AG10803 (cell line): ENCODE measurements around the gene ARL3.
A peak's percentile ranks its signal among the peaks of the same experiment; 100 is the strongest.
"Not testable (repeated sequence)": the region's sequence is repeated elsewhere in the genome, so short reads cannot be mapped to it uniquely, and the experiment has no call there.

Experiments used
- DNase-seq: peaks from one replicate; pipeline ENCODE4 v3.0.0; 2010; ENCODE audit warnings: low read depth
- H3K4me3 ChIP-seq: 2 replicates; pipeline ENCODE4 v1.5.1; 2011; ENCODE audit warnings: mild to moderate bottlenecking, low read length, control low read depth
- TF ChIP-seq, protein P1 (sequence below): conservative IDR thresholded peaks from 2 replicates; pipeline ENCODE4 v1.5.1; 2011; ENCODE audit warnings: mild to moderate bottlenecking, low read length, control low read depth, inconsistent platforms

Gene ARL3, protein sequence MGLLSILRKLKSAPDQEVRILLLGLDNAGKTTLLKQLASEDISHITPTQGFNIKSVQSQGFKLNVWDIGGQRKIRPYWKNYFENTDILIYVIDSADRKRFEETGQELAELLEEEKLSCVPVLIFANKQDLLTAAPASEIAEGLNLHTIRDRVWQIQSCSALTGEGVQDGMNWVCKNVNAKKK

DNA sequence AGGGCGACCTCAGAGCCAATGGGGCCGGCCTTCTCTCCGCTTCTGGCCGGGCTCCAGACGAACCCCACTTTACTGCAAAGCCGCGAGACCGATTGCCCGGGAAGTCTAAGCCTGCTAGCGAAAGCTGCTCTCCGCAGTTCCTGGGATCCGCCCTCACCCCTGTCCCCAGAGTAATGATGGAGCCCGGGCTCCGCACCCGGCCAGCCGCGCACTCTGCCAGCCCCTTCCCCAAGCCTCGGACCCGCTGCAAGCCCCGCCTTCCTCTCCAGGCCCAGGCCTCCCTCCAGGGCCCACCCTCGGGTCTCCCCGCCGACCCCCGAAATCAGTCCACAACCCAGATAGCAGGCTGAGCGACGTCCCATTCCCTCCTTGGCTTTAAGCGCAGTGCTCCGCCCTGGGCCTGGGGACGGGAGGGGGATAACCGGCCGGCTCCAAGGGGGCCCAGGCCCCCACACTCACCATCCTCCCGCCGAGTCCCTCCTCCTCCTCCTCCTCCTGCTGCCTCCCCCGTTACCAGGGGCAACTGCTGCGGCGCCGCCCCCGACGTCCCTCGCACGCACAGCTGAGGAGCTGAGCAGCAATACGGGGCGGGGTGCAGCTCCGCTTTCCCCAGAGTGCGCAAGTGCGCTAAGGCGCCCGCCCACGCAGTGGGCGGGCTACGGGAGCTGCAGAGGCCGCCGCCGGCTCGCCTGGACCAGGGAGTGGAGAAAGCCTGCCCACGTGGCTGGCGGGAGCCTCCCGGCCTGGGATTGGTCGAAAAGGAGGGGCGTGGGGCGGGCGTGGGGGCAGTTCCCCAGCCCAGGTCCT, at the start of gene ARL3:
Gene ARL3 (minus strand): TSS at position 584 of the 807 bp plus-strand sequence. CDS start 122 bp downstream, at position 462.
- TF ChIP-seq, protein P1, sequence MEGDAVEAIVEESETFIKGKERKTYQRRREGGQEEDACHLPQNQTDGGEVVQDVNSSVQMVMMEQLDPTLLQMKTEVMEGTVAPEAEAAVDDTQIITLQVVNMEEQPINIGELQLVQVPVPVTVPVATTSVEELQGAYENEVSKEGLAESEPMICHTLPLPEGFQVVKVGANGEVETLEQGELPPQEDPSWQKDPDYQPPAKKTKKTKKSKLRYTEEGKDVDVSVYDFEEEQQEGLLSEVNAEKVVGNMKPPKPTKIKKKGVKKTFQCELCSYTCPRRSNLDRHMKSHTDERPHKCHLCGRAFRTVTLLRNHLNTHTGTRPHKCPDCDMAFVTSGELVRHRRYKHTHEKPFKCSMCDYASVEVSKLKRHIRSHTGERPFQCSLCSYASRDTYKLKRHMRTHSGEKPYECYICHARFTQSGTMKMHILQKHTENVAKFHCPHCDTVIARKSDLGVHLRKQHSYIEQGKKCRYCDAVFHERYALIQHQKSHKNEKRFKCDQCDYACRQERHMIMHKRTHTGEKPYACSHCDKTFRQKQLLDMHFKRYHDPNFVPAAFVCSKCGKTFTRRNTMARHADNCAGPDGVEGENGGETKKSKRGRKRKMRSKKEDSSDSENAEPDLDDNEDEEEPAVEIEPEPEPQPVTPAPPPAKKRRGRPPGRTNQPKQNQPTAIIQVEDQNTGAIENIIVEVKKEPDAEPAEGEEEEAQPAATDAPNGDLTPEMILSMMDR = no peak; the same call in 1 of the 2 replicates
- DNase-seq = peak; percentile 97
- H3K4me3 ChIP-seq = peak within 1 kb of the TSS; percentile 96

DNA sequence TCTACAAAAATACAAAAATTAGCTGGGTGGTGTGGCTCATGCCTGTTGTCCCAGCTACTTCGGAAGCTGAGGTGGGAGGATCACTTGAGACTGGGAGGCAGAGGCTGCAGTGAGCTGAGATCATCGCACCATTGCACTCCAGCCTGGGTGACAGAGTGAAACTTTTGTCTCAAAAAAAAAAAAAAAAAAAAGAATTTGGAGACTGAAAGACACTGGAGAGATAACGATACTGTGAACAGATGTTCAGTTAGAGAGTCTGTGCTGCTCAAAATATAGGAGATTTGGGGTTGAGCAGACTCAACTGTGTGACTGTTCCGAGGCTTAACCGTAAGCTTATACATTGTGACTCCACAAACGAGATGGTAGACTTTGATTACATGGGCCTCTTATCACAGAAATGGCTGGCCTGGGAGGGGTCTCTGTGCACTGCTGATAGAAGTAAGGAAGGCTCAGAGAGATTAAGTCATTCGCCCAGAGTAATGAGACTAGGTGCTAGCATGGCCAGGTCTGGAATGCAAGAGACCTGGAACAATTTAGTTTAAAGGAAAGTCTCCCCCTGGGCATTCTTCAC, 48.9 kb upstream of the ARL3 start:
- H3K4me3 ChIP-seq = no peak overlapping the region
- no peak for DNase-seq
- TF ChIP-seq, protein P1 = no peak

DNA sequence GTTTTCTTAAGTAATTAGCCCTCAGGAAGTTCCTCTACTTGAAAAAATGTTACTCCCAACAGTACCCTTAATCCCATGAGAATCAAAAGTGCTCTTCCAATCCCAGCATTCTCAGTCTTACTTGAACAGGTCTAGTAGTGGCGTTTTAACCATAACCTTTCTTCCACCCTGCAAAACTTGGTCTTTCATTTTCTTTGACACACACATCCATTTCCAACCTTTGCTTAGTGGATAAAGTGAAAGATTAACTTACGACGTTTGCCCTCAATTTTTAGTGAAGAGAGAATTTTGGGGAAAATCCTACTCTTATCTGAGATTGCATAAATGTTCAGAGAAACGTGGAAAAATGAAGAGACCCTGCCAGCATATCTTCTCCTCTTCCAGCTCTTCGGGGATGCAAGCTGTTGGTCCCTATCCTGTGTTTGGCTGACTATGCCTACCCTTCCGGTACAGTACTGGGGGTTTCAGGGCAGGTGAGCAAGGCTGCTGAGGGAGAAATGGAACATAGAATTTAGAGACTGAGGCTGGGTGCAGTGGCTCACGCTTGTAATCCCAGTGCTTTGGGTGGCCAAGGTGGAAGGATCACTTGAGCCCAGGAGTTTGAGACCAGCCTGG, 48.3 kb upstream of the ARL3 start:
- TF ChIP-seq, protein P1 = no peak
- DNase-seq = no peak

DNA sequence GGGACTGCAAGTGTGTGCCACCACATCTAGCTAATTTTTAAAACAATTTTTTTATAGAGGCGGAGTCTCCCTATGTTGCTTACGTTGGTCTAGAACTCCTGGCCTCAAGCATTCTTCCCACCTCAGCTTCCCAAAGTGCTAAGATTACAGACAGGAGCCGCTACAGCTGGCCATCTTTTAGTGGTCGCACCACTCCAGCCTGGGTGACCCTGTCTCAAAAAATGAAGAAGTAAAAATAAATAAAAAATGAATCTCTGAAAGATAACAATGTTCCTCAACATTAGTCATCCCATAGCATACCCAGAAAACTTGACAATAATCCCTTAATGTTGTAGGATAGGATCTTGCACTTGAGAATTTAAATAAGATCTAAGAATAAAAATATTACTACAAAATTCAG, 47.8 kb upstream of the ARL3 start:
- no peak overlapping the region for H3K4me3 ChIP-seq
- DNase-seq = no peak
- TF ChIP-seq, protein P1 = no peak

More for the DNA sequence above, 48.3 kb upstream of the ARL3 start:
- H3K4me3 ChIP-seq = no peak overlapping the region

DNA sequence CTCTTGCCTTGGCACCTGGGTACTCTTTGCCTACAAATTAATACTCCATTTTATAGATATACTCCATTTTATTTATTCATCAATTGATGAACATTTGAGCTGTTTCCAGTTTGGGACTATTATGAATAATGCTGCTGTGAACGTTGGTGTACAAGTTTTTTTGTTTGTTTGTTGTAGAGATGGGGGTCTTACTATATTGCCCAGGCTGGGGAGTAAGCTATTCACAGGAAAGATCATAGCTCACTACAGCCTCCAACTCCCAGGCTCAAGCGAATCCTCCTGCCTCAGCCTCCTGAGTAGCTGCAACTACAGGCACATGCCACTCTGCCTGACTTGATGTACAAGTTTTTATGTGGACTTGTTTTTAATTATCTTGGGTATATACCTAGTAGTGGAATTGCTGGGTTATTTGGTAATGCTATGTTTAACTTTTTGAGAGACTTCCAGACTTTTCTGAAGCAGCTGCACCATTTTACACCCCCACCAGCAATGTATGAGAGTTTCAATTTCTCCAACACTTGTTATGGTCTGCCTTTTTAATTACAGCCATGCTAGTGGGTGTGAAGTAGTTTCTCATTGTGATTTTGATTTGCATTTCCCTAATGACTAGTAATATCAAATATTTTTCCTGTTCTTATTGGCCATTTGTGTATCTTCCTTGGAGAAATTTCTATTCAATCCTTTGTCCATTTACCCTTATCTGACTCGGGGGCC, 45.5 kb upstream of the ARL3 start:
- TF ChIP-seq, protein P1 = no peak
- DNase-seq = no peak
- H3K4me3 ChIP-seq = no peak overlapping the region

DNA sequence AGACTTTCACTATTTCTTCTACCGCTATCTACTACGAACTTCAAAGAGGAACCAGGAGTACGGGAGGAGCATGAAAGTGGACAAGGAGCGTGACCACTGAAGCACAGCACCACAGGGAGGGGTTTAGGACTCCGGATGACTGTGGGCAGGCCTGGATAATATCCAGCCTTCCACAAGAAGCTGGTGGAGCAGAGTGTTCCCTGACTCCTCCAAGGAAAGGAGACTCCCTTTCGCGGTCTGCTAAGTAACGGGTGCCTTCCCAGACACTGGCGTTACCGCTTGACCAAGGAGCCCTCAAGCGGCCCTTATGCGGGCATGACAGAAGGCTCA, 44.7 kb upstream of the ARL3 start:
- not testable (repeated sequence) for DNase-seq, H3K4me3 ChIP-seq
